Activated naive CD4-positive, alpha-beta T cell treated with anti-CD3 and anti-CD28 coated beads for 36 hours (primary cell): ENCODE results near the gene FMN2. TPM values are rescaled to one million over a fixed set of nuclear protein-coding genes. Genes with fewer than 3 reads are reported as not detected.

ENCODE experiments used
- CTCF ChIA-PET: fragments of 350-600 bp; sonication (Branson Sonifier 250); formaldehyde crosslinking; loops from one replicate; lab custom pipeline; 2021; ENCODE audit warnings: antibody characterized with exemption; lab: Charles Lee
- DNase-seq: peaks from one replicate; pipeline ENCODE4 v3.0.0-alpha.2; 2020
- H3K27ac Mint-ChIP-seq: one replicate; pipeline ENCODE4 v1.8.0; 2021; ENCODE audit warnings: mild to moderate bottlenecking, mixed read lengths
- H3K27me3 Mint-ChIP-seq: one replicate; pipeline ENCODE4 v1.8.0; 2021; ENCODE audit warnings: low read depth, mixed read lengths
- H3K36me3 Mint-ChIP-seq: one replicate; pipeline ENCODE4 v1.8.0; 2021; ENCODE audit warnings: low read depth, mixed read lengths
- H3K4me1 Mint-ChIP-seq: one replicate; pipeline ENCODE4 v1.8.0; 2021; ENCODE audit warnings: low read depth, mixed read lengths
- H3K4me3 Mint-ChIP-seq: one replicate; pipeline ENCODE4 v1.8.0; 2021; ENCODE audit warnings: mild to moderate bottlenecking, moderate library complexity, mixed read lengths
- H3K9me3 Mint-ChIP-seq: one replicate; pipeline ENCODE4 v1.8.0; 2021; ENCODE audit warnings: mixed read lengths
- intact Hi-C: fragments of 100-400 bp; cut with micrococcal nuclease; formaldehyde crosslinking; loops from one replicate; pipeline ENCODE4 v1.15.1; 2023
- total RNA-seq, 2 experiments: library from RNA; stranded (reverse); gene quantifications; one replicate each; pipeline ENCODE4 v1.2.3, GENCODE V29; 2021

The FMN2 gene
- total RNA-seq, 2 experiments from 2014 or later, result not detected

DNA sequence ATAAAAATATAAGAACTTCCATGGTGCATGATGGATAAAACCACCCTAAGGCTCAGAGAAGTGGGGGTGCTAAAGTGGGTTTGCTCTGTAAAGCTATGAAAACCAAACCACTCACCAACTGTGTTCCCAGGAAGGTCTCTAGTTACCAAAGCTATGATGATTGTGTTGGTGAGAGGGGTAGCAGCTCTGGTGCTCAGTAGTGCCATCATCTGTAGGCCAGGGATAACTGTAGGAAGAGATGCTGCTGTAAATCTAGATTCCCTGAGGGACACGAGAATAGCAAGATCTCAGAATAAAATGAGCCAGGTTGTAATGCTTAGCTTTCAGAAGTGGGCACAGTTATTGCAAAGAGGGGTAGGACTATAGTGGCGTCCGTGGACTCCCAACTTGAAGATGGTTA is 395.8 kb downstream of the FMN2 start:
- intact Hi-C loops, result no loop called here
- no peak overlapping the region for H3K4me3 Mint-ChIP-seq
- H3K4me1 Mint-ChIP-seq, result peaks cover 2% of the 10 kb centered on the region
- H3K27ac Mint-ChIP-seq, result no peak overlapping the region
- H3K9me3 Mint-ChIP-seq, result no peaks in the 10 kb centered on the region
- no peaks in the 10 kb centered on the region for H3K36me3 Mint-ChIP-seq
- no peak for DNase-seq
- CTCF ChIA-PET, result no interaction called here
- peaks cover 14% of the 10 kb centered on the region for H3K27me3 Mint-ChIP-seq

DNA sequence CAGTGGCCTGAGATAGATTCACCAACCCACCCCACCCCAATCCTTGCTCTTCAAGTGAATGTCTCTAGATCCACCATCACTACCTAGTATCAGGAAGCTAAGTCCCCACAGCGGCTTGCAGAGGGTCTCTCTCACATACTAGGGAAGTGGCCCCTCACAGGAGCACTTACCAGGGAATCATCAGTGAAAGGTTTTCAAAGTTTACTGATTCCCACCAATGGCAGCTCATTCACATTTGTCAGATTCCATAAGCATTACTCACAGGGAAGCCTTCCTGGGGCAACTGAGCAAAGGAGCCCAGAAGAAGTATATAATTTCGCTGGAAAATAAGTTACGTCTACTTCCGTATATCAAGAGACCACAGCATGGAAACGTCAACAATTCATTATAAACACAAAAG is 399.5 kb downstream of the FMN2 start:
- no peak for DNase-seq
- CTCF ChIA-PET, result no interaction called here
- no peak overlapping the region for H3K4me3 Mint-ChIP-seq
- H3K27me3 Mint-ChIP-seq, result peaks cover 14% of the 10 kb centered on the region
- H3K36me3 Mint-ChIP-seq, result no peaks in the 10 kb centered on the region
- H3K27ac Mint-ChIP-seq, result no peak overlapping the region
- intact Hi-C loops, result no loop called here
- H3K9me3 Mint-ChIP-seq, result no peaks in the 10 kb centered on the region
- peaks cover 2% of the 10 kb centered on the region for H3K4me1 Mint-ChIP-seq

DNA sequence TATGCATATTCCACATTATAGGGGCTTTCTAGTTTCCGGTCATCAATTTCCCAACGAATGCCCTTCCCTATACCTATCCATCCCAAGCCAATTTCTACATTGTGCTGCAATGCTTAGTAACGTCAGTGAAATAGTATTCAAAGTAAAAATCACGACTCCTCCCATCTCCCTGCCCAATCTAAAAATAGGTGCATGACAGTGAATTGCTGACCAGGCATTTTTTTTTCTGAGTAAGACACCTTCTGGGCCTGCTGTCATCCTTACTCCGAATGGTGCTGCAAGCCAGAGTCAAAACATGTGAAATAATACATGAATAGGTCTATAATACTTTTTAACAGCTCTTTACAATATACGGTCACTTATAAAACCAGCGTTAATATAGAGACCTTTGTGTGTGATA is 400.1 kb downstream of the FMN2 start:
- H3K27me3 Mint-ChIP-seq, result peaks cover 14% of the 10 kb centered on the region
- peaks cover 2% of the 10 kb centered on the region for H3K4me1 Mint-ChIP-seq
- no peak for DNase-seq
- H3K4me3 Mint-ChIP-seq, result no peak overlapping the region
- intact Hi-C loops, result no loop called here
- no peaks in the 10 kb centered on the region for H3K36me3 Mint-ChIP-seq
- CTCF ChIA-PET, result no interaction called here
- no peak overlapping the region for H3K27ac Mint-ChIP-seq
- no peaks in the 10 kb centered on the region for H3K9me3 Mint-ChIP-seq

- H3K9me3 Mint-ChIP-seq, result no peaks in the 10 kb centered on the region
- H3K4me3 Mint-ChIP-seq, result peak overlapping the region; percentile 21
- H3K27me3 Mint-ChIP-seq, result peaks cover 14% of the 10 kb centered on the region
- intact Hi-C loops, result no loop called here
- H3K36me3 Mint-ChIP-seq, result no peaks in the 10 kb centered on the region
- CTCF ChIA-PET, result interaction anchor here (0.6 kb wide), 1 partner anchor 23 kb away, joined by 3 read pairs; no protein-coding TSS in a partner anchor
- H3K4me1 Mint-ChIP-seq, result peaks cover 2% of the 10 kb centered on the region
- peak; percentile 11 for DNase-seq
- no peak overlapping the region for H3K27ac Mint-ChIP-seq
Observed at GRCh38 chr1:240492832-240493440, 401.3 kb downstream of the FMN2 start.

DNA sequence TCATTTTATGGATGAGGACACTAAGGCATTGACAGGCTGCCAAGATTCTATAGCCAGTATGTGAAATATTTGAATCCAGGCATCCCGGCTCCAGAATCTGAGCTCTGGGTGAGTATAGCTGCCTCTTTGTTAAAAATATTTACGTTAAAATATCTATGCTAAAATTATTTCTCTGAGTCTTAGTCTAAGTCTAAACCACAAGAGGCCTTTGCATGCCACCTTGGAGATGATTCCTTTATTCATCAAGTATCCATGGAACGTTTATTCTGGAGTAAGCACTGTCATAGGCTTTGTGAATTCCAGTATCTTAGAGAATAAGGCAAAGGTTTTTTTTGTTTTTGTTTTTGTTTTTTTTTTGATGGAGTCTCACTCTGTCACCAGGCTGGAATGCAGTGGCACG is 403.9 kb downstream of the FMN2 start:
- Mint-ChIP-seq H3K4me1 (peaks cover 2% of the 10 kb centered on the region), H3K36me3 (no peaks in the 10 kb centered on the region), H3K4me3 (no peak overlapping the region), H3K27ac (no peak overlapping the region), H3K9me3 (no peaks in the 10 kb centered on the region), H3K27me3 (peaks cover 14% of the 10 kb centered on the region)
- intact Hi-C loops, result no loop called here
- CTCF ChIA-PET, result no interaction called here
- no peak for DNase-seq

DNA sequence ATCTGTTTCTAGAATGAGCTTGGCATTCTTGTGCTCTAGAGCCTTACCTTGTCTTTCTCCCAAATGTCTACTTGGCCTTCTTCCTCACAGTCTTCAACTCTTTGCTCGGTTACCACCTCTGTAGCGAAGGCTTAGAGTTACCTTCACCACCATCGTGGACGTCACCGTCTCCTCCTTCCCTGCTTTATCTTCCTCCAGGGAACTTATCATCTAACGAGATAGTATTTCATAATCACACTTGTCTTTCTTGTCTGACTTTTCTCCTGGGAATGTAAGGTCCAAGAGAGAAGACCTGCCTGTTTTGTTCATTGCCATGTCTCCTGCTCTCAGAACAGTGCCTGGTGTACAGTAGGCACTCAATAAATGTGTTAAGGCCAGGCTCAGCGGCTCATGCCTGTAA is 404.7 kb downstream of the FMN2 start:
- Mint-ChIP-seq H3K27me3 (peaks cover 9% of the 10 kb centered on the region), H3K4me3 (no peak overlapping the region), H3K27ac (no peak overlapping the region), H3K9me3 (no peaks in the 10 kb centered on the region), H3K4me1 (peaks cover 2% of the 10 kb centered on the region), H3K36me3 (no peaks in the 10 kb centered on the region)
- intact Hi-C loops, result no loop called here
- CTCF ChIA-PET, result no interaction called here
- DNase-seq, result no peak

DNA sequence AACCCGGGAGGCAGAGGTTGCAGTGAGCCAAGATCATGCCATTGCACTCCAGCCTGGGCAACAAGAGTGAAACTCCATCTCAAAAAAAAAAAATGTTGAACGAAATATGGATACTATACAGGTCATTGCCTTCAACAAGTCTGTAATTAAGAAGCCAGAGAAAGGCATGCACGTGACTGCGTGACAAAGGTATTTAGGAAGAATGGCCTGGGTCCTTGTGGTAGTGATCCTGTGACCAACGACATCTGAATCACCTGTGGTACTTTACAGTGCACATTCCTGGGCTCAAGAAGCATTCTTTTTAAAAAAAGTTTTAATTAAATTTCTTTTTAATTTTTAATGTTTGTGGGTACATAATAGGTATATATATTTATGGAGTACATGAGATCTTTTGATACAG is 405.3 kb downstream of the FMN2 start:
- no peaks in the 10 kb centered on the region for H3K9me3 Mint-ChIP-seq

GRCh38 chr1:240497908-240498307 is 406.2 kb downstream of the FMN2 start:
- Mint-ChIP-seq H3K4me3 (no peak overlapping the region), H3K27me3 (no peaks in the 10 kb centered on the region), H3K4me1 (no peaks in the 10 kb centered on the region), H3K27ac (no peak overlapping the region), H3K36me3 (no peaks in the 10 kb centered on the region), H3K9me3 (no peaks in the 10 kb centered on the region)
- intact Hi-C loops, result no loop called here
- CTCF ChIA-PET, result no interaction called here
- no peak for DNase-seq

More for the DNA sequence above, 405.3 kb downstream of the FMN2 start:
- Mint-ChIP-seq H3K36me3 (no peaks in the 10 kb centered on the region), H3K4me1 (peaks cover 2% of the 10 kb centered on the region), H3K27me3 (peaks cover 4% of the 10 kb centered on the region), H3K27ac (no peak overlapping the region), H3K4me3 (no peak overlapping the region)
- CTCF ChIA-PET, result no interaction called here
- DNase-seq, result no peak
- intact Hi-C loops, result no loop called here

DNA sequence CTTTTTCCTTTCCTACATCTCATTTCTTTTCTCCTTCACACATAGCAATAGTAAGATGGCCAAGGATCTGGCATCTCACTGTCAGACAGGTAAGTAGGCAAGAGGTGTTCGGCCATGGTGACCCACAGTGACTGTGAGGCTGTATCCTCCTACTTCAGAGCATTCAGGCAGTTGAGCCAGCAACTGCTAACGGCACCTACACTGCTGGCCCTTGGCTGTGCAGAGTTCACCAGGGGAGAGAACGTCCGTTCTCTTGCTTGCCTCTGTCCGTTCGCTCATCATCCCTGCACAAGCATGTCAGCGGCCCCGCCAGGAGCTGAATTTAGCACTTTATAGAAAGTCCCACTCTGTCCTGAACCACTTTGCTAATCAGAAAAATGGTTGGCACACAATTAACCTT is 406.7 kb downstream of the FMN2 start:
- H3K27me3 Mint-ChIP-seq, result no peaks in the 10 kb centered on the region
- intact Hi-C loops, result no loop called here
- H3K36me3 Mint-ChIP-seq, result no peaks in the 10 kb centered on the region
- no peak overlapping the region for H3K4me3 Mint-ChIP-seq
- no peaks in the 10 kb centered on the region for H3K4me1 Mint-ChIP-seq
- H3K9me3 Mint-ChIP-seq, result no peaks in the 10 kb centered on the region
- DNase-seq, result no peak
- CTCF ChIA-PET, result no interaction called here
- H3K27ac Mint-ChIP-seq, result no peak overlapping the region

- Mint-ChIP-seq H3K4me3 (no peak overlapping the region), H3K9me3 (no peaks in the 10 kb centered on the region), H3K36me3 (no peaks in the 10 kb centered on the region), H3K4me1 (no peaks in the 10 kb centered on the region), H3K27ac (no peak overlapping the region), H3K27me3 (no peaks in the 10 kb centered on the region)
- CTCF ChIA-PET, result no interaction called here
- intact Hi-C loops, result no loop called here
- DNase-seq, result no peak
Observed at GRCh38 chr1:240499012-240499411, 407.3 kb downstream of the FMN2 start.

DNA sequence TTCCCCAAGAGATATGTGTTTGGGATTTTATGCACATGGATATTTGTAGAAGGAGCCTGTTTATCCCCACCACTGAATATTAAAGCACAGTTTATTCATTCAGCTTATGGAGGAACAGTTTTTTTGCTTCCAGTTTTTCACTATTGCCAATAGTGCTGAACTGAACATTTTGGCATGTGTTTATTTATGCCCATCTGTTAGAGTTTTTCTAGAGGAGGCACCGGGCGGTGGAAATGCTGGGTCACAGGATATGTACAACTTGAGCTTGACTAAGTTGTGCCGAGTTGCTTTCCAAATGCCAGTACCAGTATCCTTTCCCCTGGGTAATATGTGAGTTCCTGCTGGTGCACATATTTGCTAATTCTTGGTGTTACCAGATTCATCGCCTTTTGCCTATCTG is 409.0 kb downstream of the FMN2 start:
- no peaks in the 10 kb centered on the region for H3K36me3 Mint-ChIP-seq
- H3K27ac Mint-ChIP-seq, result no peak overlapping the region
- CTCF ChIA-PET, result interaction anchor here (0.6 kb wide), 1 partner anchor 313 kb away, joined by 3 read pairs; no protein-coding TSS in a partner anchor
- no peaks in the 10 kb centered on the region for H3K9me3 Mint-ChIP-seq
- intact Hi-C loops, result no loop called here
- DNase-seq, result no peak
- H3K4me1 Mint-ChIP-seq, result no peaks in the 10 kb centered on the region
- H3K27me3 Mint-ChIP-seq, result no peaks in the 10 kb centered on the region
- no peak overlapping the region for H3K4me3 Mint-ChIP-seq

DNA sequence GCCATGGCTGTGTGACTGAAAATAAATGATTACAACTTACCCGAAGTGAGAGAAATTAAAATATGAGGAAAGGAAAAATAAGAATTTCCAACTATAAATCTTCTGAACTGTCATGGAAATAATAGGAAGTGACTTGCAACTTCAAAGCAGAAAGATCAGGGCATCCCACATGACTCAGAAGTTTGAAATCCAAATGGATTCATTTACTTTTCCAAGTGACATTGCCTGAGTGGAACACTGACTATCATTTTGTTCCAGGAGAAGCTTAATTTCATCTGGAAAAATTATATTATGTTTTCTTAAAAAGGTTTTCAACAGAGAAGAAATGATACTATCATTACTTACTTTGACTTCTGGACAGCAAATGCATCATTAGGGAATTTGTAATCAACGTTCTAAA is 409.4 kb downstream of the FMN2 start:
- Mint-ChIP-seq H3K36me3 (no peaks in the 10 kb centered on the region), H3K4me1 (no peaks in the 10 kb centered on the region), H3K4me3 (no peak overlapping the region), H3K27ac (no peak overlapping the region), H3K27me3 (no peaks in the 10 kb centered on the region), H3K9me3 (no peaks in the 10 kb centered on the region)
- CTCF ChIA-PET, result no interaction called here
- DNase-seq, result no peak
- intact Hi-C loops, result no loop called here

DNA sequence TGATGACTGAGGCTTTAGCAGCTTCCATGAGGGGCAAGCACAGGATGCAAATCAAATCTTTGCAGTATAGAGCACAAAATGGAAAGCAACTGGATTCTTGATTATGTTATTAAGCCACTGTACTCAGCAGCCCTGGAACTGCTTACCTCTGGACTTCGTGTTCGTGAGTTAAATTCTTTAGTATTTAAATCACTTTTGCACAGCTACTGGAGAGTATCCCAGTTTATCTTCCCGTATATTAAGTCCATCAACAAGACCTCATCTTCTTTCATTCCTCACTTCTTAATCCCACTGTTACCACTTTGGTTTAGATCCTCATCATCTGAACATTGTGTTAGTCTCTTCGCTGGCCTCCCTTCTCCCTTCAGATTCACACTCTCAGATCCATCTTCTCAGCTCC is 411.4 kb downstream of the FMN2 start:
- Mint-ChIP-seq H3K27ac (no peak overlapping the region), H3K36me3 (no peaks in the 10 kb centered on the region), H3K9me3 (no peaks in the 10 kb centered on the region), H3K4me1 (no peaks in the 10 kb centered on the region), H3K4me3 (no peak overlapping the region), H3K27me3 (peaks cover 1% of the 10 kb centered on the region)
- CTCF ChIA-PET, result no interaction called here
- intact Hi-C loops, result no loop called here
- no peak for DNase-seq
